ENCODE results near the gene GNA15. TPM values are rescaled to one million over a fixed set of nuclear protein-coding genes. Genes with fewer than 3 reads are reported as not detected.

Gene GNA15
- total and polyA plus RNA-seq, 2 of the 8 experiments (the other 6 are each of a cell fraction or from before 2014, with no cell fraction given) = 0.26 to 0.45 TPM

GRCh38 chr19:3157096-3157845 is 21.4 kb downstream of the GNA15 start (continued):
- no peak for TF ChIP-seq EP300 (IDR thresholded peaks at IDR 0.05; ENCODE audit: borderline replicate concordance in 1 of 2, low read depth in 2 of 2, low read length in 2 of 2)
- no peak for TF ChIP-seq CBX8 (IDR thresholded peaks at IDR 0.05; ENCODE audit: borderline replicate concordance, low read depth, low read length)
- TF ChIP-seq SP2 (IDR thresholded peaks at IDR 0.05; ENCODE audit: low read length) = no peak
